Vagina (tissue), 2 donors: ENCODE results near the gene HK2. TPM values are rescaled to one million over a fixed set of nuclear protein-coding genes. Genes with fewer than 3 reads are reported as not detected.

ENCODE experiments used
- DNase-seq, 2 donors: peaks; one replicate each; pipeline ENCODE4 v3.0.0-alpha.2; 2017; ENCODE audit errors: extremely low spot score in 2 of 2
- H3K27ac ChIP-seq: fragments of 200-600 bp; sonication (generic); one replicate; pipeline ENCODE4 v1.5.1; 2019
- H3K27me3 ChIP-seq: fragments of 200-600 bp; sonication (generic); one replicate; pipeline ENCODE4 v1.5.1; 2019
- H3K36me3 ChIP-seq, 2 donors: fragments of 200-600 bp; sonication (generic); one replicate each; pipeline ENCODE4 v1.5.1; 2017 to 2019
- H3K4me1 ChIP-seq: fragments of 200-600 bp; sonication (generic); one replicate; pipeline ENCODE4 v1.5.1; 2019
- H3K4me3 ChIP-seq, 2 donors: fragments of 200-600 bp; sonication (generic); 1 replicate in 1 of 2; 2 replicates in 1 of 2; pipeline ENCODE4 v1.5.1; 2016 to 2019
- H3K9me3 ChIP-seq: fragments of 200-600 bp; sonication (generic); one replicate; pipeline ENCODE4 v1.5.1; 2019
- CTCF ChIP-seq, 3 experiments: fragments of 450-650 bp in 2 of 3; fragments of 200-600 bp in 1 of 3; sonication (generic) in 1 of 3; IDR thresholded peaks; one replicate each; pipeline ENCODE4 v1.5.1; 2017 to 2019; ENCODE audit warnings: antibody characterized with exemption in 3 of 3, mild to moderate bottlenecking in 2 of 3, moderate library complexity in 2 of 3
- POLR2A ChIP-seq, 2 donors: fragments of 450-650 bp; IDR thresholded peaks; one replicate each; pipeline ENCODE4 v1.6.1; 2017; ENCODE audit warnings: antibody characterized with exemption in 2 of 2, mild to moderate bottlenecking in 2 of 2, moderate library complexity in 2 of 2
- POLR2AphosphoS5 ChIP-seq, 2 donors: sonication (generic); formaldehyde crosslinking; IDR thresholded peaks; one replicate each; pipeline ENCODE4 v1.9.0; 2017; ENCODE audit warnings: antibody characterized with exemption in 2 of 2, mild to moderate bottlenecking in 2 of 2, low read depth in 1 of 2; ENCODE audit not compliant: insufficient read depth in 1 of 2
- intact Hi-C: fragments of 100-400 bp; cut with DNase I; formaldehyde crosslinking; loops from one replicate; pipeline ENCODE4 v1.15.1; 2023
- total RNA-seq: library from RNA; depleted of rRNA; stranded (reverse); fragments of >200 nt; gene quantifications from one replicate; pipeline ENCODE4 v1.2.3, GENCODE V29; 2016

The HK2 gene
- total RNA-seq, 1 donor from 2014 or later, result 5.4 TPM

GRCh38 chr2:74881626-74882298, 47.8 kb downstream of the HK2 start:
- Histone ChIP-seq H3K27me3 (no peaks in the 10 kb centered on the region), H3K4me3 (no peak overlapping the region), H3K36me3 (no peaks in the 10 kb centered on the region), H3K27ac (no peak overlapping the region), H3K9me3 (no peaks in the 10 kb centered on the region), H3K4me1 (no peaks in the 10 kb centered on the region)
- intact Hi-C loops, result no loop called here
- DNase-seq, result peak; percentile 65 to 85
- no peak for TF ChIP-seq POLR2AphosphoS5 (IDR thresholded peaks at IDR 0.05; ENCODE audit: insufficient read depth in 1 of 2, low read depth in 1 of 2)
- TF ChIP-seq POLR2A (IDR thresholded peaks at IDR 0.05), result no peak
- no peak for TF ChIP-seq CTCF (IDR thresholded peaks at IDR 0.05)

GRCh38 chr2:74882299-74882687, 48.4 kb downstream of the HK2 start:
- no peak for DNase-seq
- H3K27me3 ChIP-seq, result no peaks in the 10 kb centered on the region
- H3K4me3 ChIP-seq, result no peak overlapping the region
- TF ChIP-seq CTCF (IDR thresholded peaks at IDR 0.05) (no peak), POLR2A (IDR thresholded peaks at IDR 0.05) (no peak), POLR2AphosphoS5 (IDR thresholded peaks at IDR 0.05; ENCODE audit: insufficient read depth in 1 of 2, low read depth in 1 of 2) (no peak)
- intact Hi-C loops, result no loop called here
- H3K4me1 ChIP-seq, result no peaks in the 10 kb centered on the region
- no peak overlapping the region for H3K27ac ChIP-seq
- no peaks in the 10 kb centered on the region for H3K9me3 ChIP-seq
- H3K36me3 ChIP-seq, result no peaks in the 10 kb centered on the region

- H3K4me3 ChIP-seq, result no peak overlapping the region
- no peak overlapping the region for H3K27ac ChIP-seq
- TF ChIP-seq POLR2A (IDR thresholded peaks at IDR 0.05) (no peak), CTCF (IDR thresholded peaks at IDR 0.05) (no peak), POLR2AphosphoS5 (IDR thresholded peaks at IDR 0.05; ENCODE audit: insufficient read depth in 1 of 2, low read depth in 1 of 2) (no peak)
- peaks cover 0 to 1% of the 10 kb centered on the region in 2 donors for H3K36me3 ChIP-seq
- DNase-seq, result peak; percentile 43 to 67
- no peaks in the 10 kb centered on the region for H3K27me3 ChIP-seq
- intact Hi-C loops, result no loop called here
- H3K9me3 ChIP-seq, result no peaks in the 10 kb centered on the region
- no peaks in the 10 kb centered on the region for H3K4me1 ChIP-seq
Measured at GRCh38 chr2:74883011-74883410, 49.1 kb downstream of the HK2 start.

- no peaks in the 10 kb centered on the region for H3K9me3 ChIP-seq
- peak in 1 of 2 donors; percentile 34 for DNase-seq
- intact Hi-C loops, result no loop called here
- H3K4me3 ChIP-seq, result no peak overlapping the region
- no peaks in the 10 kb centered on the region for H3K27me3 ChIP-seq
- H3K27ac ChIP-seq, result no peak overlapping the region
- no peak for TF ChIP-seq POLR2A (IDR thresholded peaks at IDR 0.05)
- TF ChIP-seq CTCF (IDR thresholded peaks at IDR 0.05), result no peak
- TF ChIP-seq POLR2AphosphoS5 (IDR thresholded peaks at IDR 0.05; ENCODE audit: insufficient read depth in 1 of 2, low read depth in 1 of 2), result no peak
- peaks cover 0 to 4% of the 10 kb centered on the region in 2 donors for H3K36me3 ChIP-seq
- no peaks in the 10 kb centered on the region for H3K4me1 ChIP-seq
Measured at GRCh38 chr2:74884118-74884762, 50.3 kb downstream of the HK2 start.

- DNase-seq, result peak in 1 of 2 donors; percentile 25
- Histone ChIP-seq H3K36me3 (peaks cover 0 to 4% of the 10 kb centered on the region in 2 donors), H3K27ac (no peak overlapping the region), H3K4me1 (no peaks in the 10 kb centered on the region), H3K27me3 (no peaks in the 10 kb centered on the region), H3K4me3 (no peak overlapping the region), H3K9me3 (no peaks in the 10 kb centered on the region)
- intact Hi-C loops, result no loop called here
- TF ChIP-seq POLR2A (IDR thresholded peaks at IDR 0.05) (no peak), POLR2AphosphoS5 (IDR thresholded peaks at IDR 0.05; ENCODE audit: insufficient read depth in 1 of 2, low read depth in 1 of 2) (no peak), CTCF (IDR thresholded peaks at IDR 0.05) (no peak)
Measured at GRCh38 chr2:74884866-74885265, 50.9 kb downstream of the HK2 start.
